HG02840 (cell line): ENCODE measurements around the gene AQP2.

ENCODE experiments used
- ATAC-seq: cut with Tn5 transposase; IDR thresholded peaks from one replicate; pipeline ENCODE4 v1.9.1; 2021; ENCODE audit warnings: mild to moderate bottlenecking, moderate library complexity, moderate number of reproducible peaks; ENCODE audit not compliant: unreplicated experiment, low FRiP score

AQP2 gene

GRCh38 chr12:49939307-49939706 is 11.2 kb upstream of the AQP2 start:
- ATAC-seq = no peak

- no peak for ATAC-seq
Measured at GRCh38 chr12:49939707-49940106, 10.8 kb upstream of the AQP2 start.

DNA sequence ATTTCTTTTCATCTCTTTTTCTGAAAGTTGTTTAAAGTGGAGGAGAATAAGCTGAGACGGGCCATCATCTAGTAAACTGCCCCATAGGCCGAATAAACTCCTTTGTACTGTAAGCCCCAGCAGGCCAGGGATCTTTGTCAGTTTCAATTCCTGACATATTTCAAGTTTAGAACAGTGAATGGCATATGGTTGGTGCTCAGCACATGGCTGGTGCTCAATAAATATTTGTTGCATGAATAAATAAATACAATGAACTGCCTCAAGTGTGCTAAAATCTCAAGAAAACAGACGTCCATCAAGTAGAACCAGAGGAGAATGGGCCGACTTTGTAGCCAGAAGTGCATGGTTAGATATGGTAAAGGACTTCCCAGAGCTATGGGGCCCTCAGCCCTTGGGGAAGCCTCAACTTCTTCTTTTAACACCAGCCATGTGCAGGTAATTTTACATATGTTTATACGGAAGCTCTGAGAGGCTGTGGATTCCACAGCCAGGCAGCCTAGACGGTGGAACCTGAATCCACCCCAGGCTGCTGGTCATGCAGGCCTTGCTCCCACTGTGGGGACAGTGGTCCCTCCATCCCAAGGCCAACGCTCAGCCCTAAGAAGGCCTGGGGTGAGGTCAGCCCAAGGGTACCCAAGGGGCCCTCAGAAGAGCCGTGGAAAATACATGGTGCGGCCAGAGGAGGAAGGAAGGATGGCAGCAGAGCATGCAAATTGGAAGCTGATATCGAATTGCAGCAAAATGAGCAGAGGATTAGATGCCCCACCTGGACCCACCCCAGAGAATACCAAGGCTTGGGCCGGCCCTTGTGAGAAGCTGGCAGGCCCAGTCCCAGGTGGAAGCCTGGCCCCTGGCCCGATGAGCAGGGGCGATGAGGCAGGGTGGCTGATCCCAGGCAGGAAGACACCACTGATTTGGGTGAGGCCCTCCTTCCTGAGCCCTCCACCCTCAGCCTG is 8.7 kb upstream of the AQP2 start:
- ATAC-seq = no peak

- ATAC-seq = no peak
Measured at GRCh38 chr12:49942512-49942893, 8.0 kb upstream of the AQP2 start.

DNA sequence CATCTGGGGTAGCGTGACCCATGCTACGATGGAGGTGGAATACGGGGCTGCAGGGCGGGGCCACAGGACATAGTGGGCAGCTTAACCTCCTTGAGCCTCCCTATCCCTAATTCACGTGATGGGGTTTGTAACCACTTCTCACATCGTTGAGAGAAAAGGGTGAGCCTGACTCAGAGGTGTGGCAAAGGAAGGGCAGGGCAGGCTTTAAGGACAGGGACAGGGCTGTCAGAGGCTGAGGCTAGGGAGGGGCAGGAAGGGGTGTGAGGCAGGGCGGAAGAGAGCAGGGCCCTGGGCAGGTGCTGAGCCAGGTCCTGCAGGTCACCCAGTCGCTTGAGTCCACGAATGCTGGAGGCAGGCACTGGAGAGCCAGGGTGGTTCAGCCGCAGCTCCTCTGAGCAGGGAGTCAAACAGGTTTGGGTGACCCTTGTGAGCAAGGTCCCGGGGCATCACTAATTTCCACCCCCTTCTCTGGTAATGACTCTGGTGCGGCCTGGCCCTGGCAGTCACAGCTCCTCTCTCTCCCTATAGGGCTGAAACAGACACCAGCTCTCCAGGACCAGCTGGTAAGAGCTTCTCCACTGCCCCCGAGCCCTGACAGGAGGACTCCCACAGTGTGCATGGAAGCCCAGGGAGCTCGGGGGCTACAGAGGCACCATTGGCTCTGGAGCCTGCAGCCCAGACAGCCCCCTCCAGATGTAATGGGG is 7.5 kb upstream of the AQP2 start:
- no peak for ATAC-seq

- no peak for ATAC-seq
Measured at GRCh38 chr12:49943625-49943960, 6.9 kb upstream of the AQP2 start.

DNA sequence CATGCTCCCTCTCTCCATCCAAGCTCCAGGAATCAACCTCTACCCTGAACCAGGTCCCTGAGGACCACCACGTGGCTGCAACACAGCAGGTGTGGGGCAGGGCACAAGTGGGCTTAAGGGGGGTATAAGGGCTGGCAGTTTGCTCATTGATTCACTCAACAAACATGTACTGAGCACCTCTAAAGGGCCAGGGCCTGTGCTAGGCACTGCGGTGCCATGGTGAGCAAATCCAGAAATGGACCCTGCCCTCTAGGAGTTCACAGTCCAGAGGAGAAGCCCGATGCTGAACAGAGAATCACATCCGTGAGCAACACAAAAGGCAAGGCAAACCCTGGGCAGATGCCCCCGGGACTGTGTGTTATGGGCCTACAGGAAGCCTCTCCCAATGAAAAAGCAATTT is 6.5 kb upstream of the AQP2 start:
- ATAC-seq = no peak

DNA sequence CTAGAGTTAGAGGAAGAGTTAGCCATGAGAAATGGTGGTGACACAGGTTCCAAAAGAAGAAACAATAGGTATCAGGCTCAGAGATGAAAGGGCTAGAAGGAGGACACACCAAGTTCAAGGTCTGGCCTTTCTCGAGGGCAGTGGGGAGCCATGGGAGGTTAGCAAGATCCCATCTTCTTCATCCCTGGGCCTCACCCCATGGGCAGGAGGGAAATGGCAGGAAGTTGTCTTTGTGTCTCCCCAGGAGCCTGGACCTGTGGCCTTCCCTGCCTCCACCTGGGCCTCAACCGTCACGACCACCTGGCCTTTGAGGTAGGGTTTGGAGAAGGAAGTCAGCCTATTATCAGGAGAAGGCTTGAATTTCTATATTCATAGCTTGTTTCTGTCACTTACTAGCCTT is 5.8 kb upstream of the AQP2 start:
- no peak for ATAC-seq

GRCh38 chr12:49945394-49946080 is 5.0 kb upstream of the AQP2 start:
- no peak for ATAC-seq

- no peak for ATAC-seq
Measured at GRCh38 chr12:49946086-49946485, 4.5 kb upstream of the AQP2 start.

DNA sequence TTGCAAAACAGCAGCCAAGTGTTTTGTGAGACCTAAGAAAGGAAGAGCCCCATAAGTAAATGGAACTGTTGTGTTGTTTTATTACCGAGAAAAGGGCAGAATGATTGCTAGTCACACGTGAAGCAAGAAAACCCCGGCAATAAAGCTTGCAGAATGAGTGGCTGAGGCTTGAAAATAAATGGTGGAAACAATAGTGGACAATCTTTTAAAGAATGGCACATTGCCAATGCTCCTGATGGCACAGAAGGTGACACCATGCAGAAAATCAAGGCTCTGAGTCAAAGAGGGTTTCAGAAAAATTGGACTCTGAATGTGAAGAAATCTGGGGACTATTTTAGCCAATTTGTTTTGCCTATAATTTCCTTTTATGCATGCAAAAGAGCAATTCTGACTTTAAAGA is 4.0 kb upstream of the AQP2 start:
- no peak for ATAC-seq

- ATAC-seq = no peak
Measured at GRCh38 chr12:49947593-49948226, 2.8 kb upstream of the AQP2 start.

DNA sequence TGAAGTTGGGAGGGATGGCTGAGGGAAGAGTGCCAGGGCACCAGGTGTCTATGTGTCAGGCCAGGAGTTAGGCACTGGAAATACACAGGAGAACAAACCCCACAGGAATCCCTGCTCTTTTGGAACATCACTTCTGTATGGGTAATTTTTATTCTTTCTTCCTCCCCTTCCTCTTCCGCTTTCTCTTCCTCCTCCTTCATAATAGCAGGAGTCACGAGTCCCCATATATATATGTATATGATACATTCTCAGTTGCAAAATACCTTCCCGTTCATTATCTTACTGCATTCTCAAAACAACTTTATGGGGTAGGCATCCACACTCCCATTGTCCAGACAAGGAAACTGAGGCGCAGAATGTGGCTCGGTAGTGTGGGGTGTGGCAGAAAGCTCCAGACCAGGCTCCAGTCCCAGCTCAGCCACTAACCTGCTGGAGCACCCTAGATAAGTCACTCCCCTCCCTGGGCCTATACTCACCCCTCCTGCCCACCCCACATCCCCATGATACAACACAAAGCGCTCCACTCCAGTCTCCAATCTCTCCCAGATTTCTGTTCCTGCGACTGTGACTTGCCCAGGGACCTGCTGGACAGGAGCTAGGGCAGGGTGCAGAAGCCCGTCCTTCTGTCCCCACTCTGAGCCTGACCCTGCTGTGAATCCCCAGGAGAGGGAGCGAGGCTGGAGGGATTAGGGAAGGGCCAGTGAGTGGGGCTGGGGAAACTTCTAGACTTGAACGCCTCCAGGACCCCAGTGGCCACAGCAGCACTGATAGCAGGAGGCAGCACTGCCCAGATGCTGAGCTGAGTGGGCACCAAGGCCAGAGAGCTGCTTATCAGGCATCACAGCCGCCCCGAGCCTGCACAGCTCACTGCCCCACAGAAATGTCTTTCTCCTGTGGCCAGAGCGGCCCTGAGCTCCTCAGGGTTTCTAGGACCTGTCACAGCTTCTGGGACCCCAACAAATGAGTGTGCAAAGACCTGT is 1.4 kb upstream of the AQP2 start:
- no peak for ATAC-seq

DNA sequence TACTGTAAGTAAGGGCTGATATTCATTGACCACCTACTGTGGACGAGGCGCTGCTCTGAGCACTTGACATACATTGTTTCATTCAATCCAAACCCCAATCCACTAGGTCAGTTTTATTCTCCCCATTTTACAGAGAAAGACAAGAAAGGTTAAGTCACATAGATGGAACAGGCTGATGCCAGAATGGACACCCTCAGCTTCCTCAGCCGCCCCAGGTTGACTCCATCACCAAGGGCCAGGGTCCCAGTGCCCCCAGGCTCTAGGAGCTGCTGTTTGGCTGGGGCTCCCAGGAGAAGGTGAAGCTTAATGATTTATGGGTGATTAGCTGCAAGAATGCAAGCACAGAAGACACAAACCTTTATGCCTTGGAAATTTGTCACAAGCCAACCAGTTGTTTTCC is 671 bp upstream of the AQP2 start:
- ATAC-seq = no peak

DNA sequence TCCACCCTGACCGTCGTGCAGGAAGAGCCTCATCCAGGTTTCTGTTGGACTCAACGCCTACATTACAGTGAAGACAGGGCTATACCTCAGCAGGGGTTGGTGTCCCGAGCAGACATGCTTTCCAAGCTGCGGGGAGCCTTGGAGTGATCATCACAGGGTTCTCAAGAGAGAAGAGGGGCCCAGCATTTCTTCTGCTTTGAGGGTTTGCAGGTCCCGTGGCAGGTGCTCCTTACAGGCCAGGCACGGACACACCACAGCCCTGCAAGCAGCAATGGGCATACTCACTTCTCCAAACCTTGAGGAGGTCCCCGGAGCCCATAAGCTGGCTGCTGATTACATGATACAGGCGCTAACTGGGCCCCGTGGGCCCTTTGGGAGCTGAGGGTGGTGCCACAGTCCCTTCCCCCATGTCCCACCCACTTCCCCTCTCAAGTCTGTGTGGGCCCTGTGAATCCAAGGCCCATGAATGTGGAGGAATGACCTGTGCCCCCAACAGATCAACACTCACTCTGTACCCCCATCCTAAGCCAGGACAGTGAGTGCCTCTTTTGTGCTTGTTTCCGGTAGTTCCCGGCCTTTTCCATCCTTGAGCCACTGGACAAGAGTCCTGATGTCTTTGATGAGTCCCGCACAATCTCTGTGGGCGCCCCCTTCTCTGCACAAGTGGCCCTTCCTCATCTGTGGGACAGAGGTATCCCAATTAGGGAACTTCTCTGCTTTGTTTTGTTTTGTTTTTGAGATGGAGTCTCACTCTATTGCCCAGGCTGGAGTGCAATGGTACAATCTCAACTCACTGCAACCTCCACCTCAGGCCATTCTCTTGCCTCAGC is 1.1 kb downstream of the AQP2 start:
- no peak for ATAC-seq

- no peak for ATAC-seq
Measured at GRCh38 chr12:49952391-49953055, 2.0 kb downstream of the AQP2 start.

- no peak for ATAC-seq
Measured at GRCh38 chr12:49953151-49953550, 2.6 kb downstream of the AQP2 start.
